ENCODE measurements around the gene JAG2.

GRCh38 chr14:105138021-105138541 is 30.5 kb downstream of the JAG2 start:
- TF ChIP-seq POLR2A (IDR thresholded peaks at IDR 0.05), result no peak
- no peak for TF ChIP-seq CTCF (IDR thresholded peaks at IDR 0.05)
- no peak for TF ChIP-seq EP300 (IDR thresholded peaks at IDR 0.05)
- TF ChIP-seq POLR2AphosphoS5 (IDR thresholded peaks at IDR 0.05), result no peak

All from suprapubic skin (tissue), 4 donors.